Gastroesophageal sphincter (tissue), 4 donors: ENCODE measurements around the gene METTL17. TPM values are rescaled to one million over a fixed set of nuclear protein-coding genes. Genes with fewer than 3 reads are reported as not detected.

Experiments
- ATAC-seq: fragments of 150-250 bp; one replicate; pipeline ENCODE4 v1.9.1; 2016; ENCODE audit warnings: mild to moderate bottlenecking, moderate library complexity
- H3K27ac ChIP-seq, 4 donors: fragments of 200-600 bp; sonication (generic) in 3 of 4; 1 replicate in 3 of 4; 2 replicates in 1 of 4; pipeline ENCODE4 v1.5.1; 2016 to 2019
- H3K27me3 ChIP-seq: fragments of 200-600 bp; sonication (generic); one replicate; pipeline ENCODE4 v1.5.1; 2019
- H3K36me3 ChIP-seq, 2 donors: fragments of 200-600 bp; sonication (generic); one replicate each; pipeline ENCODE4 v1.5.1; 2019; ENCODE audit warnings: control low read depth in 1 of 2
- H3K4me1 ChIP-seq, 3 donors: fragments of 200-600 bp; sonication (generic); 1 replicate in 2 of 3; 2 replicates in 1 of 3; pipeline ENCODE4 v1.5.1; 2016 to 2019; ENCODE audit warnings: control low read depth in 2 of 3
- H3K4me3 ChIP-seq, 2 donors: fragments of 200-600 bp; sonication (generic); one replicate each; pipeline ENCODE4 v1.5.1; 2019; ENCODE audit warnings: mild to moderate bottlenecking in 1 of 2, moderate library complexity in 1 of 2
- H3K9me3 ChIP-seq, 3 donors: fragments of 200-600 bp; sonication (generic); one replicate each; pipeline ENCODE4 v1.5.1; 2017 to 2019; ENCODE audit warnings: control low read depth in 2 of 3
- CTCF ChIP-seq, 4 experiments: fragments of 200-600 bp in 2 of 4; fragments of 450-650 bp in 2 of 4; sonication (generic) in 1 of 4; IDR thresholded peaks; one replicate each; pipeline ENCODE4 v1.5.1; 2017 to 2019; ENCODE audit warnings: antibody characterized with exemption in 4 of 4, mild to moderate bottlenecking in 2 of 4, moderate library complexity in 2 of 4
- EP300 ChIP-seq: sonication (generic); formaldehyde crosslinking; IDR thresholded peaks from one replicate; pipeline ENCODE4 v1.6.1; 2017; ENCODE audit warnings: antibody characterized with exemption, mild to moderate bottlenecking
- POLR2A ChIP-seq, 2 donors: fragments of 450-650 bp; IDR thresholded peaks; one replicate each; pipeline ENCODE4 v1.6.1; 2017; ENCODE audit warnings: antibody characterized with exemption in 2 of 2, mild to moderate bottlenecking in 2 of 2, moderate library complexity in 1 of 2
- POLR2AphosphoS5 ChIP-seq: sonication (generic); formaldehyde crosslinking; IDR thresholded peaks from one replicate; pipeline ENCODE4 v1.6.1; 2017; ENCODE audit warnings: antibody characterized with exemption
- WGBS, 2 donors: methylation state at CpG; one replicate each; pipeline ENCODE4 v1.1.5; 2018; ENCODE audit warnings: low coverage in 1 of 2; 5-methylcytosine and 5-hydroxymethylcytosine counted together
- total RNA-seq, 4 donors: library from RNA; depleted of rRNA; stranded (reverse); fragments of >200 nt; gene quantifications; one replicate each; pipeline ENCODE4 v1.1.0, GENCODE V29; 2016

METTL17 gene
- total RNA-seq, 4 donors from 2014 or later = 25.2 to 94.9 (median 64.1) TPM

GRCh38 chr14:21030531-21030930 is 40.8 kb downstream of the METTL17 start:
- Histone ChIP-seq H3K27ac (no peak overlapping the region), H3K4me1 (peaks cover 0 to 17% (median 5%) of the 10 kb centered on the region in 3 donors), H3K4me3 (no peak overlapping the region), H3K36me3 (no peaks in the 10 kb centered on the region), H3K27me3 (no peaks in the 10 kb centered on the region), H3K9me3 (no peaks in the 10 kb centered on the region)
- no peak for TF ChIP-seq EP300
- no peak for TF ChIP-seq CTCF (IDR thresholded peaks at IDR 0.05)
- 76 to 88% methylated on average over 5 to 7 of the region's 12 CpGs for WGBS, 2 donors
- ATAC-seq = no peak

- Histone ChIP-seq H3K27me3 (no peaks in the 10 kb centered on the region), H3K4me1 (no peaks in the 10 kb centered on the region), H3K36me3 (no peaks in the 10 kb centered on the region), H3K27ac (no peak overlapping the region), H3K4me3 (no peak overlapping the region), H3K9me3 (no peaks in the 10 kb centered on the region)
- TF ChIP-seq POLR2A (IDR thresholded peaks at IDR 0.05) = no peak
- no peak for TF ChIP-seq POLR2AphosphoS5
- no peak for TF ChIP-seq EP300
- no peak for TF ChIP-seq CTCF (IDR thresholded peaks at IDR 0.05)
- ATAC-seq = no peak
- WGBS, 2 donors = 50 to 90% methylated on average over 1 to 5 of the region's 5 CpGs
Measured at GRCh38 chr14:21032326-21033132, 42.7 kb downstream of the METTL17 start.

GRCh38 chr14:21033133-21033698 is 43.4 kb downstream of the METTL17 start:
- no peak for TF ChIP-seq EP300
- TF ChIP-seq CTCF (IDR thresholded peaks at IDR 0.05) = no peak
- TF ChIP-seq POLR2A (IDR thresholded peaks at IDR 0.05) = no peak
- TF ChIP-seq POLR2AphosphoS5 = no peak
- no peaks in the 10 kb centered on the region for H3K9me3 ChIP-seq
- H3K4me1 ChIP-seq = peaks cover 0 to 4% (median 1%) of the 10 kb centered on the region in 3 donors
- H3K27me3 ChIP-seq = no peaks in the 10 kb centered on the region
- WGBS, 2 donors = 72 to 100% methylated on average over 3 of the region's 4 CpGs
- H3K4me3 ChIP-seq = no peak overlapping the region
- ATAC-seq = no peak
- no peak overlapping the region for H3K27ac ChIP-seq
- no peaks in the 10 kb centered on the region for H3K36me3 ChIP-seq

- TF ChIP-seq POLR2A (IDR thresholded peaks at IDR 0.05) (no peak), CTCF (IDR thresholded peaks at IDR 0.05) (no peak), POLR2AphosphoS5 (no peak), EP300 (no peak)
- 79 to 87% methylated on average over 2 to 3 of the region's 5 CpGs for WGBS, 2 donors
- Histone ChIP-seq H3K9me3 (no peaks in the 10 kb centered on the region), H3K4me3 (no peak within 1 kb of the TSS), H3K27me3 (no peaks in the 10 kb centered on the region), H3K27ac (no peak within 1 kb of the TSS), H3K4me1 (peaks cover 11 to 19% (median 14%) of the 10 kb centered on the region in 3 donors), H3K36me3 (no peaks in the 10 kb centered on the region)
- no peak for ATAC-seq
Measured at GRCh38 chr14:21034707-21035106, 44.9 kb downstream of the METTL17 start, which contains the start of gene RNASE13. RNASE13 (minus strand) TSS chr14:21034807; CDS start chr14:21034288, 519 bp downstream.

- Histone ChIP-seq H3K4me1 (peaks cover 14 to 26% (median 17%) of the 10 kb centered on the region in 3 donors), H3K36me3 (no peaks in the 10 kb centered on the region), H3K27me3 (no peaks in the 10 kb centered on the region), H3K9me3 (no peaks in the 10 kb centered on the region), H3K27ac (peak overlapping the region in 2 of 4 donors; percentile 7 to 21), H3K4me3 (no peak overlapping the region)
- no peak for TF ChIP-seq EP300
- no peak for TF ChIP-seq POLR2AphosphoS5
- TF ChIP-seq POLR2A (IDR thresholded peaks at IDR 0.05) = no peak
- no peak for TF ChIP-seq CTCF (IDR thresholded peaks at IDR 0.05)
- WGBS, 2 donors = 85 to 90% methylated on average over 3 to 5 of the region's 7 CpGs
- ATAC-seq = no peak
Measured at GRCh38 chr14:21036751-21037150, 47.0 kb downstream of the METTL17 start.
